ENCODE data around the gene UBE2Q2.
A peak's percentile ranks its signal among the peaks of the same experiment; 100 is the strongest.
"Not testable (repeated sequence)": the region's sequence is repeated elsewhere in the genome, so short reads cannot be mapped to it uniquely, and the experiment has no call there.

The UBE2Q2 gene

GRCh38 chr15:75827691-75828090 lies 15.6 kb upstream of the UBE2Q2 start:
- DNase-seq, result no peak

GRCh38 chr15:75828429-75828828 lies 14.8 kb upstream of the UBE2Q2 start:
- DNase-seq, result no peak

- DNase-seq, result no peak
Observed at GRCh38 chr15:75830910-75831805, 12.1 kb upstream of the UBE2Q2 start.

- no peak for DNase-seq
Observed at GRCh38 chr15:75831806-75832102, 11.5 kb upstream of the UBE2Q2 start.

GRCh38 chr15:75832114-75832513 lies 11.1 kb upstream of the UBE2Q2 start:
- no peak for DNase-seq

GRCh38 chr15:75834021-75834420 lies 9.2 kb upstream of the UBE2Q2 start:
- DNase-seq, result no peak

- no peak for DNase-seq
Observed at GRCh38 chr15:75835990-75836958, 7.0 kb upstream of the UBE2Q2 start.

GRCh38 chr15:75836959-75837334 lies 6.3 kb upstream of the UBE2Q2 start:
- DNase-seq, result peak; percentile 55

GRCh38 chr15:75840659-75841058 lies 2.6 kb upstream of the UBE2Q2 start:
- DNase-seq, result no peak

- DNase-seq, result no peak
Observed at GRCh38 chr15:75841626-75842025, 1.6 kb upstream of the UBE2Q2 start.

GRCh38 chr15:75843678-75844581 lies 683 bp downstream of the UBE2Q2 start:
- DNase-seq, result peak; percentile 39

GRCh38 chr15:75844629-75845335 lies 1.5 kb downstream of the UBE2Q2 start:
- DNase-seq, result no peak

GRCh38 chr15:75849167-75849566 lies 5.9 kb downstream of the UBE2Q2 start:
- DNase-seq, result no peak

GRCh38 chr15:75850708-75851107 lies 7.5 kb downstream of the UBE2Q2 start:
- no peak for DNase-seq

- not testable (repeated sequence) for DNase-seq
Observed at GRCh38 chr15:75851566-75851965, 8.3 kb downstream of the UBE2Q2 start.

- no peak for DNase-seq
Observed at GRCh38 chr15:75857886-75858285, 14.6 kb downstream of the UBE2Q2 start.

- DNase-seq, result no peak
Observed at GRCh38 chr15:75861750-75862402, 18.6 kb downstream of the UBE2Q2 start.

GRCh38 chr15:75862796-75863195 lies 19.5 kb downstream of the UBE2Q2 start:
- DNase-seq, result no peak

GRCh38 chr15:75864213-75865059 lies 21.2 kb downstream of the UBE2Q2 start:
- no peak for DNase-seq

GRCh38 chr15:75866045-75866444 lies 22.8 kb downstream of the UBE2Q2 start:
- DNase-seq, result not testable (repeated sequence)

GRCh38 chr15:75866916-75867315 lies 23.7 kb downstream of the UBE2Q2 start:
- DNase-seq, result no peak

Data from CD4-positive, alpha-beta T cell treated with Interferon gamma for 1 hour (primary cell).